WTC11 (cell line): ENCODE measurements around the gene POTEF.
"Not testable (repeated sequence)": the region's sequence is repeated elsewhere in the genome, so short reads cannot be mapped to it uniquely, and the experiment has no call there.

Experiments used
- FOXJ3 ChIP-seq: sonication (generic); formaldehyde crosslinking; IDR thresholded peaks from 2 replicates; pipeline ENCODE4 v1.9.0; 2021; ENCODE audit warnings: missing genetic modification reagents, mild to moderate bottlenecking, borderline replicate concordance
- KAT7 ChIP-seq: sonication (generic); formaldehyde crosslinking; IDR thresholded peaks from 2 replicates; pipeline ENCODE4 v1.8.1; 2023; ENCODE audit warnings: missing genetic modification reagents, mild to moderate bottlenecking, borderline replicate concordance
- SMAD3 ChIP-seq: sonication (generic); formaldehyde crosslinking; IDR thresholded peaks from 2 replicates; pipeline ENCODE4 v1.8.0; 2022; ENCODE audit warnings: missing genetic modification reagents, mild to moderate bottlenecking, borderline replicate concordance
- SMAD4 ChIP-seq: sonication (generic); formaldehyde crosslinking; IDR thresholded peaks from 2 replicates; pipeline ENCODE4 v1.8.0; 2022; ENCODE audit warnings: mild to moderate bottlenecking, missing genetic modification reagents
- SP1 ChIP-seq: sonication (generic); formaldehyde crosslinking; conservative IDR thresholded peaks from 2 replicates; pipeline ENCODE4 v1.8.1; 2022; ENCODE audit warnings: missing genetic modification reagents
- ZNF138 ChIP-seq: sonication (generic); formaldehyde crosslinking; conservative IDR thresholded peaks from 2 replicates; pipeline ENCODE4 v1.8.1; 2022; ENCODE audit warnings: mild to moderate bottlenecking, moderate library complexity, missing genetic modification reagents
- ZNF396 ChIP-seq: fragments of 250-450 bp; sonication (Bioruptor Pico); IDR thresholded peaks from 2 replicates; pipeline ENCODE4 v1.8.0; 2021; ENCODE audit warnings: mild to moderate bottlenecking, moderate library complexity, borderline replicate concordance
- TF ChIP-seq, protein P1 (sequence below): fragments of 200-600 bp; IDR thresholded peaks from 2 replicates; pipeline ENCODE4 v1.8.0; 2022; ENCODE audit warnings: antibody characterized with exemption
- TF ChIP-seq, protein P2 (sequence below): sonication (generic); formaldehyde crosslinking; IDR thresholded peaks from 2 replicates; pipeline ENCODE4 v1.8.1; 2023; ENCODE audit warnings: mild to moderate bottlenecking, missing genetic modification reagents, moderate library complexity

DNA sequence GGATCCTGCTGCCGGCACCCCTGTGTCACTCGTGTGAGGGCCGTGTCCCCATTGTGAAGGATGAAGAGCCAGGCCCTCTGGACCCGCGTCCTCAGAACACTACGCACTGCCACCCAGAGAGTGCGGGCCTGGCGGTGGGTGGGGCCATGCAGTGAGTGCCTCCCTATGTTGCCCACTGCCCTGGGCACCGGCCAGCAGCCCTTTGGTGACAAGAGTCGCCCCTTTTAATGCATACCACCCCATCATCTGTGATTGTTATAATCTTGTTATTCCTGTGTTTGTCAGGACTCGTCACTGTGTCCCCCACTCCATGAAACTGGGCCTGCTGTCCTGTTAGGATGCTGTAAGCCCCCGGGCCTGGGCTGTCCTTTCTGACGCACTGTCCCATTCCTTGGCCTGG lies 9.3 kb upstream of the POTEF start:
- TF ChIP-seq, protein P1, sequence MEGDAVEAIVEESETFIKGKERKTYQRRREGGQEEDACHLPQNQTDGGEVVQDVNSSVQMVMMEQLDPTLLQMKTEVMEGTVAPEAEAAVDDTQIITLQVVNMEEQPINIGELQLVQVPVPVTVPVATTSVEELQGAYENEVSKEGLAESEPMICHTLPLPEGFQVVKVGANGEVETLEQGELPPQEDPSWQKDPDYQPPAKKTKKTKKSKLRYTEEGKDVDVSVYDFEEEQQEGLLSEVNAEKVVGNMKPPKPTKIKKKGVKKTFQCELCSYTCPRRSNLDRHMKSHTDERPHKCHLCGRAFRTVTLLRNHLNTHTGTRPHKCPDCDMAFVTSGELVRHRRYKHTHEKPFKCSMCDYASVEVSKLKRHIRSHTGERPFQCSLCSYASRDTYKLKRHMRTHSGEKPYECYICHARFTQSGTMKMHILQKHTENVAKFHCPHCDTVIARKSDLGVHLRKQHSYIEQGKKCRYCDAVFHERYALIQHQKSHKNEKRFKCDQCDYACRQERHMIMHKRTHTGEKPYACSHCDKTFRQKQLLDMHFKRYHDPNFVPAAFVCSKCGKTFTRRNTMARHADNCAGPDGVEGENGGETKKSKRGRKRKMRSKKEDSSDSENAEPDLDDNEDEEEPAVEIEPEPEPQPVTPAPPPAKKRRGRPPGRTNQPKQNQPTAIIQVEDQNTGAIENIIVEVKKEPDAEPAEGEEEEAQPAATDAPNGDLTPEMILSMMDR = not testable (repeated sequence)
- not testable (repeated sequence) for TF ChIP-seq SMAD4 (CRISPR knock-in tag); KAT7 (CRISPR knock-in tag); ZNF396; ZNF138 (CRISPR knock-in tag); SP1 (CRISPR knock-in tag); SMAD3 (CRISPR knock-in tag); FOXJ3
- TF ChIP-seq, protein P2, sequence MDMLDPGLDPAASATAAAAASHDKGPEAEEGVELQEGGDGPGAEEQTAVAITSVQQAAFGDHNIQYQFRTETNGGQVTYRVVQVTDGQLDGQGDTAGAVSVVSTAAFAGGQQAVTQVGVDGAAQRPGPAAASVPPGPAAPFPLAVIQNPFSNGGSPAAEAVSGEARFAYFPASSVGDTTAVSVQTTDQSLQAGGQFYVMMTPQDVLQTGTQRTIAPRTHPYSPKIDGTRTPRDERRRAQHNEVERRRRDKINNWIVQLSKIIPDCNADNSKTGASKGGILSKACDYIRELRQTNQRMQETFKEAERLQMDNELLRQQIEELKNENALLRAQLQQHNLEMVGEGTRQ (CRISPR knock-in tag) = not testable (repeated sequence)
